Glomerular visceral epithelial cell (primary cell): ENCODE data around the gene ATP5PB.

Source experiments
- DNase-seq: peaks from one replicate; pipeline ENCODE4 v3.0.0-alpha.2; 2016; ENCODE audit errors: extremely low spot score

The ATP5PB gene

GRCh38 chr1:111446967-111447892, 2.0 kb upstream of the ATP5PB start:
- no peak for DNase-seq

- DNase-seq: peak; percentile 24
Measured at GRCh38 chr1:111448482-111448917, 764 bp upstream of the ATP5PB start.

DNA sequence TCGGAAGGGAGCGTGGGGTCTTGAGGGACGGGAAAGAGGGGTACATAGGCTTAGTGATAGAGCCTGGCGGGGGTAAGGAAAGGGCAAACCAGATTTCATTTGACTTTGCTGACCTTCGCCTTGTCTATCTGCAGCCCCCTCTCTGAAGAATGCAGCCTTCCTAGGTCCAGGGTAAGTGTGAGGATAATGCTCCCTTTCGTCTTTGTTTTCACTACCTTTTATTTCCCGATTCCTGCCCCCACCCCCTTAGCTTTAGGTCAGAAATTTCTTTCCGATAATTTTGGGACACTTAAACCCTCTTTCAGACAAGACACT, 396 bp downstream of the ATP5PB start:
- no peak for DNase-seq

DNA sequence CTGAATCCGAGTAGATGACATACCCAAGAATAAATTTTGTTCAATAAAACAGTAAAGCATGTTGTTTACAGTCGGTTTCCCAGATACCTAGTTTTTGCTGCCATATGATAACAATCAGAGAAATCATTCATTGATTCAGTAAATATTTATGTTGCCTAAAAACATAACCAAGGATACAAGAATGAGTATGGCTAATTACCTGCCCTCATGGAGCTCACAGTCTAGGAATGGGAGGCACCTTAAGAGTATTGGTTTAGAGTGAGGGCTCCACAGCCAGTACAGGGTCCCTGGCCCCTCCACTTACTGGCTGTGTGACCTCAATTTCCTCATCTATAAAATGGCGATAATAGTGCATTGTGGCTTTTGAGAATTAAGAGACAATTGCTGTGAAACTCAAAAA, 921 bp downstream of the ATP5PB start:
- no peak for DNase-seq

GRCh38 chr1:111452581-111452980, 3.3 kb downstream of the ATP5PB start:
- DNase-seq: no peak

GRCh38 chr1:111453706-111454105, 4.4 kb downstream of the ATP5PB start:
- DNase-seq: no peak

DNA sequence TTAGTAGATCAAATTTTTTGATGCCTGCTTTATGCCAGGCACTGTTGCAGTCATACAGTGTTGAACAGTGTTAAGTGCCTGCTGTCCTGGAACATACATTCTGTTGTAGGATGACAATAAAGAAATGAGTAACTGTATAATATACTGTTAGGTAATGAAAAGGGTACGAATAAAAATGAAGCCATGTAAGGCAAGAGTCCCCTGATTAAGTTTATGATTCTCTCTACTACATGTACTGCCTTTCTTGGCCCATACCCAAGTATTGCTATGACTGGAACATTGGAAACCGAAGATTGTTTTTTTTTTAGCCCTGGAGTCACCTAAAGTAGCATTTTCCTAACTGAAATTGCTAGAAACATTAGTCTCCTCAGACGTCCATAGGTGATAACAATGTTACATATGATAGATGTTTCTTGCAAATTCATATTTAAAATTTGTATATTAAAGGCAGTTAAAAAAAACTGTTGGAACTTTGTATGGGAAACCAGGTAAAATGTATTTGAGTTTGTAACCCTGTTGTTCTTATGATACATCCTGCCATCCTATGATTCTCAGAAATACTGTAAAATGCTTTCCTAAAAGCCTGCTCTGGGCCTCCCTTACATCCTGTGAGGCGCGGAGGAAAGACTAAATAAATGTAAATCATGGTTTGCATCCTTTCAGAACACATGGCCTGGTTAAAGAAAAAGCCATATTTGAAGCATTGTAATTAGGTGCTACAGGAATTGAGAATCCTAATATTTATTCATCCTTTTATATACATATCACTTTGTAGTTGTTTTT, 5.8 kb downstream of the ATP5PB start:
- no peak for DNase-seq

DNA sequence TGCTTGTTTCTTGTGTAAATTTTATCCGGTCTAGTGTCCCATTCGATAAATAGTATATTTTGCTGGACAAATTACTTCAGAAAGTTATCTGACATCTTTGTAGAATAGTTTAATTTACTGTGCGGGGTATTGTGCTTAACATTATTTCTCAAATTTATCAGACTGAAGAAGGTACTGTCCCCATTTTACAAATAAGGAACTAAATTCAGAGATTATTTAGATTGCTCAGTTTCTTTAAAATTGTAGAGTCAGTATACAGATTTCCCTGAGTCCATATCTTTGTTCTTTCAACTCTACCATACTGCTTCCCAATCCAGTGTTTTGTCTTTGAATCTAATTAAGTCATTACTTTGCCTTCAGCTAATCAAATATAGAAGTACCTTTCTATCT, 6.4 kb downstream of the ATP5PB start:
- no peak for DNase-seq

DNA sequence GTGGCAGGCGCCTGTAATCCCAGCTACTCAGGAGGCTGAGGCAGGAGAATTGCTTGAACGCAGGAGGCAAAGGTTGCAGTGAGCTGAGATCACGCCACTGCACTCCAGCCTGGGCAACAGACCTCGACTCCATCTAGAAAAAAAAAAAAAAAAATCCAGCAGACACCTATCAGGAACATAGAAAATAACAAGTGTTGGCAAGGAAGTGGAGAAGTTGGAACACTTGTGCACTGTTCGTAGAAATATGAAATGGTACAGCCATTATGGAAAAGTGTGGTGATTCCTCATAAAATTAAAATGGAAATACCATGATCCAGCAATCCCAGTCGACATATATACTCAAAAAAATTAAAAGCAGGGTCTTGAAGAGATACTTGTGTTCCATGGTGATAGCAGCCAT, 12.5 kb downstream of the ATP5PB start:
- no peak for DNase-seq

DNA sequence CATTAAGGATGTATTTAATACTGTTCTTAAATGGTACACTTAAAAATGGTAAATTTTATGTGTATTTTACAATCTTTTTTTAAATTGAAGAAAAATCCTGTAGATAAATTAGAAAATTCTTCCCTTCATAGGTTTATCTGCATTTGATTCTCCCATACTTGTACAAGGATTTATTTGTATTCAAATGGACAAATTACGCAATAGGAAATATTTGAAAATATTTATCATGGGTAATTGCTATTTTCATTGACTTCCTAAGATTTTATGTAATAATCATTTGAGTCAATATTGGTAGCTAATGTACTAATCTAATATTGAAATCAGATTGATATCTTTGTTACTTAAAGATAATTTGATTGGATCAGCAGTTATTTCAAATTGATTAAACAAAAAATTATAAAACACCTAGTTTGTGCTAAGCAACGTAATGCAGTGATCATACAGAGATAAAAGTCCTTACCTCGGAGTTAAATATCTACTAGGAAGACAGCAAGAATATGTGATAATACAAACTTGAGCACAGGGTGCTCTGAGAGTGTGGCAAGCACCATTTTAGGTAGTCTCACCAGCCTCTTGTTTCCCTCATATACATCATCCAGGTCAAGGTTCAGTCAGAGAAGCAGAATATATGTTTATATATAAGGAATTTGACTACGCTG, 13.2 kb downstream of the ATP5PB start:
- DNase-seq: no peak

- DNase-seq: peak; percentile 87
Measured at GRCh38 chr1:111463029-111463683, 13.9 kb downstream of the ATP5PB start.

DNA sequence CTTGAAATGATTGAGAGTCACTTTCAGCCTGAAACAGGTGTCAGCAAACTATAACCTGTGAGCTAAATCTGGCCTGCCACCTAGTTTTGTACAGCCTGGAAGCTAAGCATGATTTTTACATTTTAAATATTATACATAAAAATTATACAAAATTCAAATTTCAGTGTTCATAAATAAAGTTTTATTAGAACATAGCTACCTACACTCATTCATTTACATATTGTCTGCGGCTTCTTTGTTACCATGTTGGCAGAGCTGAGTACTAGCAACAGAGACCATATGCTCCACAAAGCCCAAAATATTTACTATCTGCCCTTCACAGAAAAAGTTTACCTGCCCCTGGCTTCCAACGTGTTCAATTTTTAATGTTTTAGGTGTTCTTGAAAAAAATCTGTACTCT, 16.5 kb downstream of the ATP5PB start:
- DNase-seq: no peak

DNA sequence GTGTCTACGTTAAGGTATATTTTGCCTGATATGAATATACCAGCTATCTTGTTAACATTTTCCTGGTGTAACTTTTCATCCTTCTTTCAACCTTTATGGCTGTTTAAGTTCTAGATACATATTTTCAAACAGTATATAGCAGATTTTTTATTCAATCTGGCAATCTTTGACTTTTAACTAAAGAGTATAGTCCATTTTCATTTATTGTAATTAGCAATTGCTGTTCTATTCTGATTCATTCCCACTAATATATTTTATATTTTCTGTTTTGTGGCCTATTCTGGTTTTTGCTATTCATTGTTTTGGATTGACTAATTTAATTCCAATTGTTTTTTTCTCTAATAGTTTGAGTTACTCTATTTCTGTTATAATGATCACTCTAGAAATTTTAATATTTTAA, 17.2 kb downstream of the ATP5PB start:
- no peak for DNase-seq

DNA sequence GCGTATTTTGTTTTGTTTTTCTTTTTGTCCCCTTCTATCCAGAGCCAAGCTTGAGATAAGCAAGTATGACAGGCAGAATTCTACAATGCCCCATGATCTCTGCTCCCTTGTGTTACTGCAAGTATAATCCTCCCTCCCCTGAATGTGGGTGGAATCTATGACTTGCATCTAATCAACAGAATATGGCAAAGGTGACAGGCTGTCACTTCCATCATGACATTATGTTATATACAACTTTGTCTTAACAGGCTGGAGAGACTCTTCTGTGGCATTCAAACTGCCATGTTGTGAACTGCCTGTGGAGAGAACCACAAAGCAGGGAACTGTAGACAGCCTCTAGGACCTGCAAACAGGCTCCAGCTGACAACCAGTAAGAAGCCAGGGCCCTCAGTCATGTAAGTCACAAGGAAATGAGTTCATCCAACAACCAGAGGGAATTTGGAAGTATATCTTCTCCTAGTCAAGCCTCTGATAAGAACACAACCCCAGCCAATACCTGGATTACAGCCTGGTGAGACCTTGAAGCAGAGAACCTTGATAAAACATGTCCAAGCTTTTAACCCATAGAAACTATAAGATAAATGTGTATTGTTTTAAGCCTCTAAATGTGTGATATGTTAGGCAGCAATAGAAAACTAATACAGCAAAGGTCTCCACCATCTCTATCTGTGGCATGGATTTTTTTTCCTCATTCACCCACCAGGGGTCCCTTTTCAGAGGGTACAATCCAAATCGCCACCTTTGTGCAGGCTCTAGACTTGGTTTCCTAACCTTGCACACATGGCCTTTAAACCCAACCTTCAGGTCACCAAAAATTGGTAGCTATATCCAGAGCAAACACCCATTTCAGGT, 18.8 kb downstream of the ATP5PB start:
- no peak for DNase-seq

GRCh38 chr1:111468717-111469100, 19.4 kb downstream of the ATP5PB start:
- DNase-seq: no peak

DNA sequence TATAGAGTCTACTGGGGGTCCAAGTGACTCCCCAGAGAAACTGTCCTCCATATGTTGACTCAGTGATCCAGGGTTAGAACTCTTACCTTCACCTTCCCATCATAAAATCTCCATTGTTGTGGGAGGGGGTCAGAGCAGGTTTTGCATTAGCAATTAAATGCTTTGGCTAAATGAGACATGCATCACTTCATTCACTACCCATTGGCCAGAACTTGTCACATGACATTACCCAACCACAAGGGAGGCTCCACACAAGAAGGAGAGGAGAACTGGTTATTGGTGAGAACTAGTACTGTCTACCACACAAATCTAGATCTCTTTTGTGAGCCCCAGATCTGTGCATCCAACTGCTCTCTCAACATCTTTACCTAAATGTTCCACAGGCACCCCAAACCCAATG, 20.3 kb downstream of the ATP5PB start:
- DNase-seq: no peak

DNA sequence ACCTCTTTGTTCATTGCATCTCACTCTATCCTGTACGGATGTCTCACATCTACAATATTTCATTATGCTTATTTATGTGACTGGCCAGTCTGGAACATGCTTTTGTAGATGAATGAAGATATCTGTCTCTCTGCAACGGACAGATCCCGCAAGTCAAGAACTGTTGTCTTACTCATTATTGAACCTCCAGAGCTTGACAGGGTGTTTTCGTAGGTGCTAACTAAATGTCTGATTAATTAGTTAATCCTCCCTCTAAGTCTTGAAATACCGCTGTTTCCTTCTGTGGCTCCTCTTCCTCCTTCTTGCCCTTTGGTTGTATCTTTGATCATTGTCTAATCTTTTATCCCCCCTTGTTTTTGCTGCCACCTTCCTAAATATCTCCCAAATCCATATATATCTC, 21.3 kb downstream of the ATP5PB start:
- DNase-seq: no peak

DNA sequence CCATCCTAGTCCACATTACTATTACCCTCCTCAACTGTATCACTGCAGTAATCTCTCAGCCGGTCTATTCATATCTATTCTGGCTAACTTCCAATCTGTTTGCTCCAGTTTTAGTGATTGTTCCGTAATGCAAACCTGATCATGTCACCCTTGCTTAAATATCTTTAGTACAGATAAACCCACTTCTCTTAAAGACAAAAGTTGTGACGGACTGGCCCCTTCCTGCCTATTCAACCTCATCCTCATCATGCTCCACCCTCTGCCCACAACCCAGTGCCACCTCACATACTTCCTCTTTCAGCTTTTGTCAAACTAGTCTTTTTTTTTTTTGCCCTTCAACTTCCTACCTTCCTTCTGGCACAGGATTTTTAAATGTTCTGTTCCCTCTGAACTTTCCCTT, 21.7 kb downstream of the ATP5PB start:
- DNase-seq: no peak

DNA sequence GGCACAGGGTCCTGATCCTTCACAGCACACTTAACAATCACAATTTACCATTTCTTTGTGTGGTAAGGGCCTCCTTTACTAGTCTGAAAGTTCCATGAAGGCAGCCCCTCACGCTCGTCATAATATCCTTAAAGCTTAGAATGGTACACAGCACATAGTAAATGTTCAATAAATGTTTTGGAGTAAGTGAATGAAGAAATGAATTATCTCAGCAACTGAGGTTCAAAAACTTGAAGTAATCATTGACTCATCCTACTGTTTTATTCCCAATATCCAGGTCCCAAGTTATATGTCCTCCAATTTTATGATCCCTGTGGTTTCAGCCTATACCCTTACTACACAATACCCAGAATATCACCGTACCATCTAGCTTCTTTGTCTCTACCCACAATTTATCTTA, 22.3 kb downstream of the ATP5PB start:
- no peak for DNase-seq

DNA sequence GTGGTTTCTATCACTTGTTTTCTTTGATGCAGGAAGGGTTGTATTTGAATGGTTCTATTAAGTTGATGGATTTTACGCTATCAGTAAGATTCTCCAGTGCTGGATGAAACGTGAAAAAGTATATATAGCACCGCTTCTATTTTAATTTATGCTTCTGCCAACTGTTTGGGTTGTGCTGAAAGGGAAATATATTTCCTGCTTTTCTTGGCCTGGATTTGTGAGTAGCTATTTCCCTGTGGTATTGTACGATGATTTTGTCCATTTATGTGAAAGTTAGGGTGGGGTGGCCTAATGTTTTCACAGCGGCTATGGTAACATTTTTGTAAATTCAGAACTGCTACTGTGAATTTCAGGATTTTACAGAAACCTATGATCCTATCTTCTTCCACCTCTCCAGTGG, 24.8 kb downstream of the ATP5PB start:
- no peak for DNase-seq

GRCh38 chr1:111474521-111474920, 25.3 kb downstream of the ATP5PB start:
- DNase-seq: no peak
